Central memory CD4-positive, alpha-beta T cell (primary cell): ENCODE measurements around the gene GALNS.

Experiments used
- DNase-seq: peaks from one replicate; pipeline ENCODE4 v3.0.0; 2022

GALNS gene

GRCh38 chr16:88813269-88814143 lies 43.2 kb downstream of the GALNS start:
- DNase-seq = no peak

- DNase-seq = no peak
Observed at GRCh38 chr16:88812513-88813268, 44.1 kb downstream of the GALNS start.

DNA sequence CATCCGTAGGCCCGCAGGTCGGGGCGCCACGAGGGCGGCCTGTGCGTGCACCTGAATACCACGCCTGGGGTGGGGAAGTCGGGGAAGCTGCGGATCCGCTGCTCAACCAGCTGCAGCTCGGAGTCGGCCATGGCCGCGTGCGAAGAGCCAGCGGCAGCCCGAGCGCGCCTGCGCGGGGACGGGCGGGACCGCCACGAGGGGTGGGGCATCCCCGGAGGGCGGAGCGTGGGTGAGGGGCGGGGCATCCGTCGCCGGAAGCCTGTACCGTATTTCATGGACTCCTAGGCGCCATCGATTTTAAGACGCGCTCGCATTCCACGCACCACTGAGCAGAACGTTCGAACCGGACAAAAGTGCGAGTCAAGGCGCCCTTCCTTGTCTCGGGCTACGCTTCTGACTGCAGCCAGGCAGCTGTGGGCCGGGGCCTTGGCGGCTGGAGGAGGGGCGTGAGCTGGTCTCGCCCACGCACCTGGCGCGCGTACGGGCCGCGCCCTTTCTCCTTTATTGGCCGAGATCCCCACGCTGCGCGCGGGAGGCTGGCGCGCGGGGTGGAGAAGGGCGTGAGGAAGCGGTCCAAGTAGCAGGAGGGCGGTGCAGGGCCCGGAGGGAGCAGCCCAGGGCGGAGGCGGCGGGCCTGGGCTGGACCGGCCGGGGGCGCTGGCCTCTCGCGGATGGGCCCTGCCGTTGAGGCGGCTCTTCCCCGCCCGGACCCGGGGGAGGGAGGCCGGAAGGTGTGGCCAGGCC lies 44.8 kb downstream of the GALNS start, which contains the start of gene APRT:
APRT (minus strand) TSS at position 160 of the 744 bp plus-strand sequence; CDS start at position 131, 29 bp downstream.
- peak; percentile 96 for DNase-seq

DNA sequence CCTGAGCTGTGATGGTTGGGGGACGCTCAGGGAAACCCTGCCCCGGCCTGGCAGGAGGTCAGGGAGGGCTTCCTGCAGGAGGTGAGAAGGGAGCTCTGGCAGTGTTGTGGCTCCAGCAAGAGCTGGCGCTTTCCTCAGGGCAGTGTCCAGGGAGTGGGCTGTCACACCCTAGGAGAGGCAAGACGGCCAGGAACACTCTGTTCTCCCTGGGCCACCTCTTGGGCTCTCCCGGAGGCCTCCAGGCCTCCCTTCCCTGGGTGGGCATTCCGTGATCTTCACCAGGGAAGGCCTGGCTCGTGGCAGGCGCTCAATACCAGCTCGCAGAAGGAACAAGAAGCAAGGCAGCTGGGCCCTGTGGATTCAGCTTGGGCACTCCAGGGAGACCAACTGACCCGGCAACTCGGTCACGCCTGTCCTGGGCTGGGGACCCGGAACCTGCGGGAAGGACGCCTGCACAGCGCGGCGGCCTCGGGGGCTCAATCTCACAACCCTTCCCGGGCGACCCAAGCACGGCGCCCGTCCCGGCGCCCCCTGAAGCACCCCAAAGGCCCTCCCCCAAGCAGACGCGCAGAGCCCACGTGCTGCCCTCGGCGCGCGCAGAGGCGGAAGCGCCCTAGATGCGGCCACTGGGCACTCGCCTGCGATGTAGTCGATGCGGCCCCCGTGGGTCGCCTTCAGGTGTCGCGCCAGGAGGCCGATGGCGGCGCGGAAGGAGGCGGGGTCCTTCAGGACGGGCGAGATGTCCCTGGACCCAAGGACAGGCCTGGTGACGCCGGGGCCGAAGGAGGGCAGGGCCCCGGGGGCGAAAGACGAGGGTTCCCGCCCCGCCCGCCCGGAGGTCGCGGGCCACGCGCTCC lies 45.6 kb downstream of the GALNS start:
- DNase-seq = peak; percentile 57

DNA sequence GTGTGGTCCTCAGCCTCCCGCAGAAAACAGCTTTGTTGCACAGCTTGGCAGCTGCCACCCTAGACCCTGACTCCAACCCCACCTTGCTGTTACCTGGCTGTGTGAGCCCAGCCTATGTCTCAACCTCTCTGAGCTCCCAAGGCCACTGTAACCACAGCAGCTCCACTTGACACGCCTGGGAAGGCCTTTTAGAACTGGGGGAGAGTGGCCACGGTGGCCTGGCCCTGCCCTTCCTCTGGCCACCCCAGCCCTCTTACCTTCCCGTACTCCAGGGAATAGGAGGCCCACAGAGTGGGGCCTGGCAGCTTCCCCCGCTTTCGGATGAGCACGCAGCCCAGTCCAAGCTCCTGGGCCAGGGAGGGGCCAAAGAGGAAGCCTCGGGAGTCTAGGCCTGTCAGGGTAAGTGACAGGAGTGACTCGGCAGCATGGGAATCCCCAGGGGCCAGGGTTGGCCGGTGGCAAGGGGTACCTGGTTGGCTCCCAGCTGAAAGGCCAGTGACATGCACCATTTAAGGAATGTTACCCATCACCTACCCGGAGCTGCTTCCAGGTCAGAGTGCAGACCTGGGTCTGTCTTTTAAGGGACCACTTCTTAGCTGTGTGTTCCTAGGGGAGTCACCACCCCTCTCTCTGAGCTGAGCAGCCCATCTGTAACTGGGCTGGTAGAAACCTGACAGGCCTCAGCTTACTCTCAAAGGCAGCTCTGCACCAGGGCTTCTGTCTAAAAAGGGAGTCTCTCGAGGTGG lies 46.4 kb downstream of the GALNS start:
- no peak for DNase-seq

DNA sequence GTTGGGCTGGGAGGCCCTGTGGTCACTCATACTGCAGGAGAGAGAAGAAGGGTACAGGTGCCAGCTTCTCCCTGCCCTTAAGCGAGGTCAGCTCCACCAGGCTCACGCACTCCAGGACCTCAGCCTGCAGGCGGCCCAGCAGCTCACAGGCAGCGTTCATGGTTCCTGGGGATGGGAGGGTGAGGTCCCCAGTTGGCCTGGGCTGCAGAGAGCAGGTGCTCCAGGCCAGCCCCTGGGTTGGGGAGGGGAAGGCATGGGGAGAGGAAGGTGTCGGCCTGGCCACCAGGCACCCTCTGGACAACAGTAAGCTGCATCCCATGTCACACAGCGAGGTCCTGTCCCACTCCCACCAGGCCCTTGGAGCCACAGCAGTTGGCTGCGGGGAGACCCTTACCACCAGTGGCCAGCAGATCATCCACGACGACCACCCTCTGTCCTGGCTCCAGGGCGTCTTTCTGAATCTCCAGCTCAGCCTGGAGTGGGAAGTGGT lies 47.0 kb downstream of the GALNS start:
- DNase-seq = no peak

- DNase-seq = no peak
Observed at GRCh38 chr16:88809068-88809675, 47.6 kb downstream of the GALNS start.

DNA sequence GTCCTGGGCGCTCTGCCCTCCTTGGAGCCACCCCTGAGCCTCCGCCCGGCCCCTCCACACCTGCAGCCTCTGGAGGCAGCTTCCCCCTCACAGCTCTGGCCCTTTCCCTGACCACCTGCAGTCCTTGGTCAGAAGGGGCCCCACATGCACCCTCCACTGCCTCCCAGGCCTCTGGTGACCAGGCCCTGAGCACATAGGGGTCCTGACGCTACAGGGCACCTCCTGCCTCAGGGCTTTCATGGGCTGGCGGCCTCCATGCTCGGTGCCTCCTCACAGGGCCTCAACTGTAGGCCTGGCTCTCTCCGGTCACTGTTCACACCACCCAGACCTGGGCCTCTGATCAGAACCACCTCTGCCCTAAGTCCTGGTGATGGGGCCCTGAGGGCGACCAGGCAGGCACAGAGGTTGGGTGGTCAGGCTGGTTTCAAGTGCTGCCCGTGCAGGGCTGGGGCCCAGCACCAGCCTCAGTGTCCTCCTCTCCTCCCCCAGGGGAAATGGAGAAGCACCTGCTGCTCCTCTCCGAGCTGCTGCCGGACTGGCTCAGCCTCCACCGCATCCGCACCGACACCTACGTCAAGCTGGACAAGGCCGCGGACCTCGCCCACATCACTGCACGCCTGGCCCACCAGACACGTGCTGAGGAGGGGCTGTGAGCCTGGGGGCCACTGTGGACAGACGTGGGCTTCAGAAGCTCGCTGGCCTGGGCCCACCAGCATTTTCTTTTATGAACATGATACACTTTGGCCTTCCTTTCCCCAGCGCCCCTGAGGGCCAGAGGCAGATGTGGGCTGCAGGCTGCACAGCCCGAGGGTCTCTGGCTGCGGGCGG lies 48.9 kb downstream of the GALNS start:
- no peak for DNase-seq

GRCh38 chr16:88807142-88807625 lies 49.6 kb downstream of the GALNS start:
- no peak for DNase-seq

DNA sequence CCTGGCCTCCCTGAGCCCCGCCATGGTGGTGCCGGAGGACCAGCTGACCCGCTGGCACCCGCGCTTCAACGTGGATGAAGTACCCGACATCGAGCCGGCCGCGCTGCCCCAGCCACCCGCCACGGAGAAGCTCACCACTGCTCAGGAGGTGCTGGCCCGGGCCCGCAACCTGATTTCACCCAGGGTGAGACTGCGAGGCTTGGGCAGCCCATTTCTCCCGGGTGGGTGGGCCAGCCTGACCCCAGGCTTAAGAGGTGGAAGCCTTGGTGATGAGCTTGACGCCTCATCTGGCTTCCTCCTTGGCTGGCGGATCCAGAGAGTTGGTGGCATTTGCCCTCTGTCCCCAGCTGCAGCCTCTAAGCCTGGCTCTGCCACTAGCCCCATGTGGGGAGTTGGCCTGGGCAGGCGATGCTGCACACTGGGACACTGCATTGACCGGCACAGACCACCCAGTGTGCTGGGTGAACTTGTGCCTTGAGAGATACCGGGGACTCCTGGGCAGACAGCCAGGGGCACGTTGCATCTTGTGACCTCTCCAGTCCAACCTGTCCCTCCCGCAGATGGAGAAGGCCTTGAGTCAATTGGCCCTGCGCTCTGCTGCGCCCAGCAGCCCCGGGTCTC lies 50.1 kb downstream of the GALNS start:
- no peak for DNase-seq

DNA sequence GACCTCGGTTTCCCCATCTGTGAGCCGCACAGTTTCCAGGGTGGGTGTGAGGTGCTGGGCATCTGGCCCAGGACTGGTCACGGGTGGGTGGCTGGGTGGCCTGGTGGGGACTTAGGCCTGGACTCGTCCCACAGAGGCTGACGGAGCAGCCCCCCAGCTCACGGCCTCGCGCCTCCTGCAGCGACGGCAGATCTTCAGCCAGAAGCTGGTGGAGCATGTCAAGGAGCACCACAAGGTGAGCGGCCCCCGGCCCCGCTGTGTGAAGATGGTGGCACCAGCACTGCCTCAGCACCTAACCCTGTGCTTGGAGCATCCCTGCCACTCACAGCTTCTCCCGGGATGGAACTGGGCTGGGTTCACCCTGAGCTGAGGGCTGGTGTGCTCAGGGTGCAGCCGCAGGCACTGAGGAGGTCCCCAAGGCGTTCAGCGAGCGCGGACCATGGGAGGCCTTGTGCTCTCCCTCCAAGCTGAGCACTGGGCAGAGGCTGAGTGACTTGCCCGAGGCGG lies 50.8 kb downstream of the GALNS start:
- no peak for DNase-seq

DNA sequence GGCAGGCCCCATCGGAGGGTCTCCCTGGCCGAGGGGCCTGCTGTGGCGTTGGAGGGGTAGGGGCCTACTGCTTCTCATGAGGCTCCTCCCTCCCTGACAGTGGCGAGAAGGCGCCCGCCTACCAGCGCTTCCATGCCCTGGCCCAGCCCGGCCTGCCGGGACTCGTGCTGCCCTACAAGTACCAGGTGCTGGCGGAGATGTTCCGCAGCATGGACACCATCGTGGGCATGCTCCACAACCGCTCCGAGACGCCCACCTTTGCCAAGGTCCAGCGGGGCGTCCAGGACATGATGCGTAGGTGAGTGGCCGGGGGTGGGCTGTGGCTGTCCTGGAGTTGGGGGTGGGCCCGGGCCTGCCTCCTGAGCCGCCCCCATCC lies 51.4 kb downstream of the GALNS start:
- no peak for DNase-seq

DNA sequence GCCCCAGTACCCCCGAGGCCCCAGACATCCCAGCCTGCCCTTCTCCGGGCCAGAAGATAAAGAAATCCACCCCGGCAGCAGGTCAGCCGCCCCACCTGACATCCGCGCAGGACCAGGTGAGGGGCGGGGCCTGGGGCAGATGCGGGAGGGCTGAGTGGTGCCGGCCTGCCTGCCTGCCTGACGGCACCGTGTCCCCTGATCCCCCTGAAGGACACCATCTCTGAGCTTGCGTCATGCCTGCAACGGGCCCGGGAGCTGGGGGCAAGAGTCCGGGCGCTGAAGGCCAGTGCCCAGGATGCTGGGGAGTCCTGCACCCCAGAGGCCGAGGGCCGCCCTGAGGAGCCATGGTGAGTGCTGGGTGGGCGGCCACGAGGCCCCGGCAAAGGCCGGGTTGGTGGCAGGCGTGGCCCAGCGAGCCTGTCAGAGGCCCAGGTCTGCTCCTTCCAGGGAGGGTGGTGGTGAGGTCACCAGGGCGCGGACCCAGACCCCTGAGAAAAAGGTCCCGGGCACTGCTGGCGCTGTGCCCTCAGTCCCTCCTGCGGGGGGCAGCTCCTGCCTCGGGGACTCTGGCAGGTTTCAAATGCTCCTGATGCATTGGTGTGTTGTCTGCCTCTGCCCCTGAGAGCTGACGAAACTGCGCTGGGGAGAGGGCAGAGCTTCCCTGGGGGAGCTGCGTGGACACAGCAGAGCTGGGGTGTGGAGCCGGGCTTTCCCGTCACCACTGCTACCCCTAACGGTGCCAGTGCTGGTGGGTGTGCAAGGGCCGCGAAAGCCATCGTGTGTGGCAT lies 52.0 kb downstream of the GALNS start:
- no peak for DNase-seq

- DNase-seq = no peak
Observed at GRCh38 chr16:88804173-88804551, 52.6 kb downstream of the GALNS start.

GRCh38 chr16:88803264-88803987 lies 53.3 kb downstream of the GALNS start, which contains the start of gene CDT1:
Gene CDT1, plus strand, starts transcription at chr16:88803789. Its CDS starts 43 bp downstream, at chr16:88803832.
- DNase-seq = peak; percentile 82

- no peak for DNase-seq
Observed at GRCh38 chr16:88800277-88800592, 56.5 kb downstream of the GALNS start.

DNA sequence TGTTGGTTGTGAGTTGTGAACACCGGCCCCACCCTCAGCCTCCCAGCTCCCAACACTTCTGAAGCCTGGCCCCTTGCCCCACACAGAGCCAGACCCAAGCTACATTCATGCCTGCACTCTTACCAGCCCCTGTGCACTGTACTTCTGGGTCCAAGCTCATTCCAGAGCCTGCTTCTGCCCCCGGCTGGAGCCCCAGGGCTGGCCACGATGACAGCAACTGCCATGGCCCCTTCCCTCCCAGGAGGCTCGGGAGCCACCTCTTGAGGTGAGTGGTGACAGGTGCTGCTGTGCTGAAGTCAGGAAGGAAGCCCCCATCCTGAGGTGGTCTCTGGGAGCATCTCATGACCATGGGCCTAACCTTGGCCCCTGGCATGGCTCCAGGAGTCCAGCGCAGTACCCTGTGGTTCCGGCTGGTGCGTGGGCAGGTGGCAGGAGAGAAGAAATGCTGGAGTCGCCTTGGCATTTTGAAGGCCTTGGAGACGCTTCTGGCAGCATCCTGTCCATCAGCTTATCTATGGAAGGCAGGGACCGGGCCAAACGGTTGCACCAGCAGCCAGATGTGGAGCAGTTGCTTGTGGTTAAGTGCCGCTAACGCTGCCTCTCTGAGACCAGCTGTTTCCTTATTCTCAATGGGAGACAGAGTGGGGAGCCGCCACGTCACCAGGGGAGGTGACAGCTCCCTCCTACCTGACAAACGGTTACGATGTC lies 57.0 kb downstream of the GALNS start:
- no peak for DNase-seq
